KMS-11 (cell line): ENCODE measurements around the gene ABCC10.
A peak's percentile ranks its signal among the peaks of the same experiment; 100 is the strongest.

Experiments
- H2AFZ ChIP-seq: fragments of 200-600 bp; sonication (generic); 2 replicates; pipeline ENCODE4 v1.6.1; 2016; ENCODE audit warnings: antibody characterized with exemption, mixed run types, low read depth
- H3K27ac ChIP-seq: fragments of 200-600 bp; sonication (generic); 2 replicates; pipeline ENCODE4 v1.6.1; 2016; ENCODE audit warnings: mild to moderate bottlenecking, mixed run types
- H3K27me3 ChIP-seq: fragments of 200-600 bp; sonication (generic); 2 replicates; pipeline ENCODE4 v1.6.1; 2017; ENCODE audit warnings: mild to moderate bottlenecking, low read depth, mixed run types, moderate library complexity; ENCODE audit not compliant: insufficient read depth
- H3K36me3 ChIP-seq: fragments of 200-600 bp; sonication (generic); 2 replicates; pipeline ENCODE4 v1.6.1; 2017; ENCODE audit warnings: mild to moderate bottlenecking, mixed run types; ENCODE audit not compliant: insufficient read depth
- H3K4me1 ChIP-seq: fragments of 200-600 bp; sonication (generic); 2 replicates; pipeline ENCODE4 v1.6.1; 2016; ENCODE audit warnings: mild to moderate bottlenecking, low read depth, mixed run types; ENCODE audit not compliant: poor library complexity, severe bottlenecking
- H3K4me2 ChIP-seq: fragments of 200-600 bp; sonication (generic); 2 replicates; pipeline ENCODE4 v1.7.0; 2016; ENCODE audit warnings: mild to moderate bottlenecking, mixed run types
- H3K4me3 ChIP-seq: fragments of 200-600 bp; sonication (generic); IDR thresholded peaks from 2 replicates; pipeline ENCODE4 v1.6.1; 2017; ENCODE audit warnings: low read depth, low read length, mixed read lengths; ENCODE audit not compliant: insufficient read depth
- H3K79me2 ChIP-seq: fragments of 200-600 bp; sonication (generic); 2 replicates; pipeline ENCODE4 v1.6.1; 2016; ENCODE audit warnings: low read depth, mixed run types; ENCODE audit not compliant: insufficient read depth
- H3K9ac ChIP-seq: fragments of 200-600 bp; sonication (generic); 2 replicates; pipeline ENCODE4 v1.6.1; 2016; ENCODE audit warnings: mild to moderate bottlenecking, mixed run types
- H4K20me1 ChIP-seq: fragments of 200-600 bp; sonication (generic); 2 replicates; pipeline ENCODE4 v1.6.1; 2016; ENCODE audit warnings: mild to moderate bottlenecking, mixed run types; ENCODE audit not compliant: insufficient read depth
- CTCF ChIP-seq: fragments of 200-600 bp; sonication (generic); conservative IDR thresholded peaks from 2 replicates; pipeline ENCODE4 v1.6.1; 2017; ENCODE audit warnings: low read depth, mild to moderate bottlenecking, antibody characterized with exemption, low read length, moderate library complexity, mixed read lengths

Gene ABCC10

GRCh38 chr6:43471399-43471798 lies 44.1 kb downstream of the ABCC10 start:
- no peak overlapping the region for H3K27ac ChIP-seq

GRCh38 chr6:43472515-43472914 lies 45.2 kb downstream of the ABCC10 start:
- H3K4me1 ChIP-seq, result peaks cover 6% of the 10 kb centered on the region
- H3K36me3 ChIP-seq, result no peaks in the 10 kb centered on the region
- H2AFZ ChIP-seq, result no peak overlapping the region
- no peaks in the 10 kb centered on the region for H3K27me3 ChIP-seq
- no peak overlapping the region for H3K4me2 ChIP-seq
- TF ChIP-seq CTCF, result no peak
- H4K20me1 ChIP-seq, result no peaks in the 10 kb centered on the region
- no peak overlapping the region for H3K27ac ChIP-seq
- no peaks in the 10 kb centered on the region for H3K79me2 ChIP-seq
- H3K9ac ChIP-seq, result no peak overlapping the region
- H3K4me3 ChIP-seq, result no peak overlapping the region

More at GRCh38 chr6:43471399-43471798, 44.1 kb downstream of the ABCC10 start:
- Histone ChIP-seq H3K79me2 (no peaks in the 10 kb centered on the region), H3K4me1 (no peaks in the 10 kb centered on the region), H4K20me1 (no peaks in the 10 kb centered on the region), H3K4me2 (no peak overlapping the region), H3K27me3 (no peaks in the 10 kb centered on the region), H3K36me3 (no peaks in the 10 kb centered on the region), H3K9ac (no peak overlapping the region), H2AFZ (no peak overlapping the region), H3K4me3 (no peak overlapping the region)
- no peak for TF ChIP-seq CTCF

- Histone ChIP-seq H3K27ac (no peak overlapping the region), H3K9ac (no peak overlapping the region), H4K20me1 (no peaks in the 10 kb centered on the region), H2AFZ (no peak overlapping the region), H3K36me3 (no peaks in the 10 kb centered on the region), H3K27me3 (no peaks in the 10 kb centered on the region), H3K79me2 (peaks cover 11% of the 10 kb centered on the region), H3K4me2 (no peak overlapping the region), H3K4me1 (peaks cover 18% of the 10 kb centered on the region), H3K4me3 (no peak overlapping the region)
- no peak for TF ChIP-seq CTCF
Observed at GRCh38 chr6:43475516-43475915, 48.2 kb downstream of the ABCC10 start.

- Histone ChIP-seq H2AFZ (peak overlapping the region; percentile 94), H3K27ac (no peak overlapping the region; the same call in 1 of the 2 replicates), H3K9ac (0 out of 2 replicates have a peak overlapping the region, but pooled peaks have one; percentile 82), H3K4me1 (peaks cover 26% of the 10 kb centered on the region), H3K27me3 (no peaks in the 10 kb centered on the region), H3K4me2 (peak overlapping the region; percentile 86), H3K36me3 (no peaks in the 10 kb centered on the region), H3K4me3 (no peak overlapping the region), H3K79me2 (peaks cover 11% of the 10 kb centered on the region), H4K20me1 (no peaks in the 10 kb centered on the region)
- TF ChIP-seq CTCF, result no peak
Observed at GRCh38 chr6:43476746-43477145, 49.4 kb downstream of the ABCC10 start.
